Measurements from ENCODE around the gene OSBPL10.

- TF ChIP-seq CTCF (IDR thresholded peaks at IDR 0.05) (no peak), POLR2A (IDR thresholded peaks at IDR 0.05) (no peak), POLR2AphosphoS5 (IDR thresholded peaks at IDR 0.05) (no peak)
Observed at GRCh38 chr3:31828007-31828406, 153.1 kb downstream of the OSBPL10 start.
